Spleen (tissue), 7 donors: Measurements from ENCODE around the gene USP4.

Experiments
- CTCF ChIP-seq, 11 experiments: fragments of 200-600 bp in 7 of 11; fragments of 450-650 bp in 4 of 11; sonication (generic) in 4 of 11; IDR thresholded peaks in 8 of 11; conservative IDR thresholded peaks in 3 of 11; 1 replicate in 7 of 11; 2 replicates in 4 of 11; pipeline versions ENCODE4 v1.4.0 to v1.8.0; 2016 to 2021; ENCODE audit warnings: antibody characterized with exemption in 11 of 11, inconsistent platforms in 4 of 11, mild to moderate bottlenecking in 1 of 11
- POLR2AphosphoS5 ChIP-seq, 3 donors: sonication (generic); formaldehyde crosslinking; IDR thresholded peaks; one replicate each; pipeline ENCODE4 v1.5.1; 2017; ENCODE audit warnings: antibody characterized with exemption in 3 of 3
- donor health status: DM: no; HTN: no; CAD: no; lungs with moderate emphysema.
- donor health status: DM: no; HTN: no; CAD: no.
- donor health status: DM: no; HTN: no; CAD: no.

GRCh38 chr3:49351521-49352011 lies 11.7 kb upstream of the USP4 start:
- TF ChIP-seq POLR2AphosphoS5 (IDR thresholded peaks at IDR 0.05) (peak in 1 of 3 donors; percentile 22), CTCF (IDR thresholded peaks at IDR 0.05 in 8 of 11, conservative IDR thresholded peaks at IDR 0.05 in 3 of 11) (no peak)
